RWPE2 (cell line): ENCODE results near the gene COX6A2.

Source experiments
- ATAC-seq: fragments of 200-7000 bp; cut with Tn5 transposase; 3 replicates; pipeline ENCODE4 v1.9.1; 2021; ENCODE audit warnings: low read depth
- DNase-seq: peaks from one replicate; pipeline ENCODE4 v3.0.0-alpha.2; 2020; ENCODE audit warnings: low spot score
- H3K27ac ChIP-seq: fragments of 450-650 bp; 2 replicates; pipeline ENCODE4 v1.5.1; 2017; ENCODE audit warnings: mild to moderate bottlenecking; ENCODE audit not compliant: poor library complexity, severe bottlenecking
- H3K27me3 ChIP-seq: fragments of 250-450 bp; sonication (Bioruptor Pico); 2 replicates; pipeline ENCODE4 v1.5.1; 2021; ENCODE audit warnings: mild to moderate bottlenecking, moderate library complexity; ENCODE audit not compliant: insufficient read depth, poor library complexity, severe bottlenecking
- H3K36me3 ChIP-seq: fragments of 250-450 bp; sonication (Bioruptor Pico); 2 replicates; pipeline ENCODE4 v1.5.1; 2020; ENCODE audit warnings: low read depth, mild to moderate bottlenecking, moderate library complexity
- H3K4me1 ChIP-seq: fragments of 250-450 bp; sonication (Bioruptor Pico); 2 replicates; pipeline ENCODE4 v1.5.1; 2021; ENCODE audit warnings: mild to moderate bottlenecking, moderate library complexity; ENCODE audit not compliant: insufficient read depth, poor library complexity, severe bottlenecking
- H3K4me3 ChIP-seq: fragments of 250-450 bp; sonication (Bioruptor Pico); 2 replicates; pipeline ENCODE4 v1.5.1; 2021; ENCODE audit warnings: mild to moderate bottlenecking, moderate library complexity; ENCODE audit not compliant: severe bottlenecking
- H3K9me3 ChIP-seq: fragments of 250-450 bp; sonication (Bioruptor Pico); 2 replicates; pipeline ENCODE4 v1.5.1; 2021; ENCODE audit warnings: mild to moderate bottlenecking, moderate library complexity; ENCODE audit not compliant: severe bottlenecking
- TF ChIP-seq, protein P1 (sequence below): fragments of 450-650 bp; IDR thresholded peaks from one replicate; pipeline ENCODE4 v1.5.1; 2017; ENCODE audit warnings: mild to moderate bottlenecking, moderate library complexity; ENCODE audit not compliant: poor library complexity, severe bottlenecking

The COX6A2 gene

GRCh38 chr16:31411024-31411844 lies 16.9 kb downstream of the COX6A2 start:
- H3K9me3 ChIP-seq, result no peaks in the 10 kb centered on the region
- ATAC-seq (no peak), DNase-seq (no peak)
- H3K27me3 ChIP-seq, result no peaks in the 10 kb centered on the region
- TF ChIP-seq, protein P1, sequence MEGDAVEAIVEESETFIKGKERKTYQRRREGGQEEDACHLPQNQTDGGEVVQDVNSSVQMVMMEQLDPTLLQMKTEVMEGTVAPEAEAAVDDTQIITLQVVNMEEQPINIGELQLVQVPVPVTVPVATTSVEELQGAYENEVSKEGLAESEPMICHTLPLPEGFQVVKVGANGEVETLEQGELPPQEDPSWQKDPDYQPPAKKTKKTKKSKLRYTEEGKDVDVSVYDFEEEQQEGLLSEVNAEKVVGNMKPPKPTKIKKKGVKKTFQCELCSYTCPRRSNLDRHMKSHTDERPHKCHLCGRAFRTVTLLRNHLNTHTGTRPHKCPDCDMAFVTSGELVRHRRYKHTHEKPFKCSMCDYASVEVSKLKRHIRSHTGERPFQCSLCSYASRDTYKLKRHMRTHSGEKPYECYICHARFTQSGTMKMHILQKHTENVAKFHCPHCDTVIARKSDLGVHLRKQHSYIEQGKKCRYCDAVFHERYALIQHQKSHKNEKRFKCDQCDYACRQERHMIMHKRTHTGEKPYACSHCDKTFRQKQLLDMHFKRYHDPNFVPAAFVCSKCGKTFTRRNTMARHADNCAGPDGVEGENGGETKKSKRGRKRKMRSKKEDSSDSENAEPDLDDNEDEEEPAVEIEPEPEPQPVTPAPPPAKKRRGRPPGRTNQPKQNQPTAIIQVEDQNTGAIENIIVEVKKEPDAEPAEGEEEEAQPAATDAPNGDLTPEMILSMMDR, result no peak
- H3K4me3 ChIP-seq, result no peak overlapping the region
- no peaks in the 10 kb centered on the region for H3K4me1 ChIP-seq
- H3K27ac ChIP-seq, result no peak overlapping the region
- H3K36me3 ChIP-seq, result no peaks in the 10 kb centered on the region

DNA sequence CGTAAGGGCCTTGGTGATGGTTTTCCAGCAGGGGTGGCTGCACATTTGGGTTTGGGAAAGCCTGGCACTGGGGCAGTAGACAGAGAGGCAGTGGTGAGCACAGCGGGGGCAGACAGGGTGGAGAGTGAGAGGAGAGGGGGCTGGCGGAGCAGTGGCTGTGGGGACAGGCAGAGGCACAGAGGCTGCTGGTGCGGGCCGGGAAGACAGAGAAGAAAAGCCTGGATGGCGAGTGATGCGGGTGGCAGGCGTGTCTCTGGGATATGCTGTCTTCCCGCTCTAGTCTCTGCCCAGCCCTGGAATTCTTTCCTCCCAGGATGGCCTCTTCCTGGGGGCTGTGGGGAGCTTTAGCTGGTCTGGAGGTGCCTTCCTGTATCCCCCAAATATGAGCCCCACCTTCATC lies 18.1 kb downstream of the COX6A2 start:
- Histone ChIP-seq H3K9me3 (no peaks in the 10 kb centered on the region), H3K36me3 (no peaks in the 10 kb centered on the region), H3K4me3 (no peak overlapping the region), H3K4me1 (no peaks in the 10 kb centered on the region), H3K27ac (no peak overlapping the region), H3K27me3 (no peaks in the 10 kb centered on the region)
- no peak for DNase-seq
- TF ChIP-seq, protein P1, result no peak
- no peak for ATAC-seq

GRCh38 chr16:31409433-31409832 lies 18.7 kb downstream of the COX6A2 start:
- TF ChIP-seq, protein P1, result no peak
- H3K36me3 ChIP-seq, result no peaks in the 10 kb centered on the region
- no peaks in the 10 kb centered on the region for H3K4me1 ChIP-seq
- H3K9me3 ChIP-seq, result no peaks in the 10 kb centered on the region
- ATAC-seq, result no peak
- no peaks in the 10 kb centered on the region for H3K27me3 ChIP-seq
- H3K27ac ChIP-seq, result no peak overlapping the region
- DNase-seq, result no peak
- H3K4me3 ChIP-seq, result no peak overlapping the region

DNA sequence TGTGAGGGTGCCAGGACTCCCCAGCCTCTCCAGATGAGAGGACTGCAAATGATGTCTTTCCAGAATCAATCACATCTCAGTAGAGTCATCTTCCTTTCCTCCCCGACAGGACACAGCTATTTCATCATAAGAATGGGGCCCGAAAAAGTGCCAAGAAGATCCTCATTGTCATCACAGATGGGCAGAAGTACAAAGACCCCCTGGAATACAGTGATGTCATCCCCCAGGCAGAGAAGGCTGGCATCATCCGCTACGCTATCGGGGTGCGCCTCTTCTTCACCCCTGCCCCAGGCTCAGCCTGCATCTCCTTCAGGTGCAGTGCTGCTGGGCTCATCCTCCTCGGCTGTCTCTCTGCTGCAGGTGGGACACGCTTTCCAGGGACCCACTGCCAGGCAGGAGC lies 20.8 kb downstream of the COX6A2 start:
- H3K27ac ChIP-seq, result no peak overlapping the region
- TF ChIP-seq, protein P1, result no peak
- H3K4me3 ChIP-seq, result no peak overlapping the region
- H3K4me1 ChIP-seq, result peaks cover 6% of the 10 kb centered on the region
- H3K27me3 ChIP-seq, result no peaks in the 10 kb centered on the region
- no peaks in the 10 kb centered on the region for H3K36me3 ChIP-seq
- H3K9me3 ChIP-seq, result no peaks in the 10 kb centered on the region
- no peak for ATAC-seq
- no peak for DNase-seq
